Measurements from ENCODE around the gene CPED1.

Gene CPED1

GRCh38 chr7:121084256-121084655 is 95.7 kb downstream of the CPED1 start:
- Histone ChIP-seq H3K27ac (no peak overlapping the region), H3K27me3 (ENCODE audit: insufficient read depth, low read depth, severe bottlenecking) (no peaks in the 10 kb centered on the region), H3K36me3 (no peaks in the 10 kb centered on the region), H3K4me3 (ENCODE audit: low read depth, low read length) (no peak overlapping the region), H3K9me3 (ENCODE audit: severe bottlenecking) (no peaks in the 10 kb centered on the region)
- DNase-seq, result no peak
- TF ChIP-seq, protein P1, sequence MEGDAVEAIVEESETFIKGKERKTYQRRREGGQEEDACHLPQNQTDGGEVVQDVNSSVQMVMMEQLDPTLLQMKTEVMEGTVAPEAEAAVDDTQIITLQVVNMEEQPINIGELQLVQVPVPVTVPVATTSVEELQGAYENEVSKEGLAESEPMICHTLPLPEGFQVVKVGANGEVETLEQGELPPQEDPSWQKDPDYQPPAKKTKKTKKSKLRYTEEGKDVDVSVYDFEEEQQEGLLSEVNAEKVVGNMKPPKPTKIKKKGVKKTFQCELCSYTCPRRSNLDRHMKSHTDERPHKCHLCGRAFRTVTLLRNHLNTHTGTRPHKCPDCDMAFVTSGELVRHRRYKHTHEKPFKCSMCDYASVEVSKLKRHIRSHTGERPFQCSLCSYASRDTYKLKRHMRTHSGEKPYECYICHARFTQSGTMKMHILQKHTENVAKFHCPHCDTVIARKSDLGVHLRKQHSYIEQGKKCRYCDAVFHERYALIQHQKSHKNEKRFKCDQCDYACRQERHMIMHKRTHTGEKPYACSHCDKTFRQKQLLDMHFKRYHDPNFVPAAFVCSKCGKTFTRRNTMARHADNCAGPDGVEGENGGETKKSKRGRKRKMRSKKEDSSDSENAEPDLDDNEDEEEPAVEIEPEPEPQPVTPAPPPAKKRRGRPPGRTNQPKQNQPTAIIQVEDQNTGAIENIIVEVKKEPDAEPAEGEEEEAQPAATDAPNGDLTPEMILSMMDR (IDR thresholded peaks at IDR 0.05; ENCODE audit: low read depth, low read length), result no peak

- Histone ChIP-seq H3K9me3 (ENCODE audit: severe bottlenecking) (no peaks in the 10 kb centered on the region), H3K4me3 (ENCODE audit: low read depth, low read length) (no peak overlapping the region), H3K27ac (no peak overlapping the region), H3K36me3 (no peaks in the 10 kb centered on the region), H3K27me3 (ENCODE audit: insufficient read depth, low read depth, severe bottlenecking) (no peaks in the 10 kb centered on the region)
- no peak for DNase-seq
- TF ChIP-seq, protein P1 (IDR thresholded peaks at IDR 0.05; ENCODE audit: low read depth, low read length), result no peak
Measured at GRCh38 chr7:121084748-121085336, 96.3 kb downstream of the CPED1 start.

DNA sequence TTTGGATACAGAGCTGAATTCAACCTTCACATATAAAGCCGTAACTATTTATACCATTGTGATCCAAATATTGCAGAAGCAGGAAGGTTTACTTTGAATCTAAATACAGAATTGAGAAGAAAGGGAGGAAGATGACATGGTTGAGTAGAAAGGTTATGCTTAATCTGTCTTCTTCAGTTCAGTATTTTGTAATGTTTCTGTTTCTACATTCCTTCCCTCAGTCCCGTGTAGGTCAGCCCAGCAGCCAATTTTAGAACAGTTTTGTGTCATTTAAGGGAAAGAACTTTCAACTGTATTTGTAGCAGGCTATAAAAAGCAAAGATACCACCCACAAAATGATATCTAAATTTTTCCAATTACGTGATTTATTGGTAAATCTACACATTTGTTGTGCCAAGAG is 97.4 kb downstream of the CPED1 start:
- Histone ChIP-seq H3K27ac (no peak overlapping the region), H3K9me3 (ENCODE audit: severe bottlenecking) (no peaks in the 10 kb centered on the region), H3K4me3 (ENCODE audit: low read depth, low read length) (no peak overlapping the region), H3K27me3 (ENCODE audit: insufficient read depth, low read depth, severe bottlenecking) (no peaks in the 10 kb centered on the region), H3K36me3 (no peaks in the 10 kb centered on the region)
- no peak for DNase-seq
- TF ChIP-seq, protein P1 (IDR thresholded peaks at IDR 0.05; ENCODE audit: low read depth, low read length), result no peak

DNA sequence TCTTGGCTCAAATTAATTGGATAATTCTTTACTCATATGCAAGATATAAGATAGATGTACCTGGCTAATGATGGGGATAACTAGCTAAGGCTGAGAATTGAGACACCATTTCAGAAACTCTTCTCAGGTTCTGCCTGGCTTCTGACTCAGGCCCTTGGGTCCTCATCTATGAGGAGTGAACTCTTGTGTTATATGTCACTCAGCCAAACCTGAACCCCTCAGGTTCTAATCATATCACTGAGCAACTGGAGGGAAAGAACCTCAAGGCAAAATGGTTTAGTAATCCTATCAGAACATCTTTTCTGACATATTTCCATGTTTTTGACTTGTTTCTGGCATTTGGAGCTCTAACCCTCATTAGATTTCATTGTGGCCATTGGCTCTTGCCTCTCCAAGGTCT is 100.4 kb downstream of the CPED1 start:
- Histone ChIP-seq H3K27me3 (ENCODE audit: insufficient read depth, low read depth, severe bottlenecking) (no peaks in the 10 kb centered on the region), H3K4me3 (ENCODE audit: low read depth, low read length) (no peak overlapping the region), H3K9me3 (ENCODE audit: severe bottlenecking) (no peaks in the 10 kb centered on the region), H3K27ac (no peak overlapping the region), H3K36me3 (no peaks in the 10 kb centered on the region)
- TF ChIP-seq, protein P1 (IDR thresholded peaks at IDR 0.05; ENCODE audit: low read depth, low read length), result no peak
- DNase-seq, result no peak

DNA sequence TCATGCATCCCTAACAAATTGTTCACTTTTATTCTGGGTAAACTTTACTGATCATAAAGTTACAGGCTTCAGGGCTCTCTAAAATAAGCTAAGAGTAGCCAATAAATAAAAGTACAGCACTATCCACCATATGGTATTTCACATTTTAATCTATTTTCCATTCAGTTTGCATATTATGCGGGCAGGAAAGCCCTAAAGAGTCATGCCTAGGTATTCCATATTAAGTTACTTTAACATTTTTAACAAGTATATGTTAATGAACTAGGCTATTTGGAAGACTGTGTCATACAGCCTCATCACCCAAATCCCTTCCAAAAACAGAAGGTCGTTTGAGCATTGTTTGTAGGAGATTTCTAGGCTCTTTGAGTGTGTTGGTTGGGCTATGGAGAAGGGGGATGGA is 106.3 kb downstream of the CPED1 start:
- no peak for DNase-seq
- Histone ChIP-seq H3K27me3 (ENCODE audit: insufficient read depth, low read depth, severe bottlenecking) (no peaks in the 10 kb centered on the region), H3K4me3 (ENCODE audit: low read depth, low read length) (no peak overlapping the region), H3K36me3 (no peaks in the 10 kb centered on the region), H3K9me3 (ENCODE audit: severe bottlenecking) (no peaks in the 10 kb centered on the region), H3K27ac (no peak overlapping the region)
- TF ChIP-seq, protein P1 (IDR thresholded peaks at IDR 0.05; ENCODE audit: low read depth, low read length), result no peak

GRCh38 chr7:121097577-121097976 is 109.1 kb downstream of the CPED1 start:
- Histone ChIP-seq H3K27ac (no peak overlapping the region), H3K36me3 (no peaks in the 10 kb centered on the region), H3K27me3 (ENCODE audit: insufficient read depth, low read depth, severe bottlenecking) (no peaks in the 10 kb centered on the region), H3K4me3 (ENCODE audit: low read depth, low read length) (no peak overlapping the region), H3K9me3 (ENCODE audit: severe bottlenecking) (no peaks in the 10 kb centered on the region)
- no peak for DNase-seq
- TF ChIP-seq, protein P1 (IDR thresholded peaks at IDR 0.05; ENCODE audit: low read depth, low read length), result no peak
